G401.6 (cell line): ENCODE measurements around the gene UACA.
"Not testable (repeated sequence)": the region's sequence is repeated elsewhere in the genome, so short reads cannot be mapped to it uniquely, and the experiment has no call there.

Experiments
- FAIRE-seq: peaks from 2 replicates; lab custom pipeline; 2012; peaks lifted over from hg19 to GRCh38; lab: Jason Lieb, UNC

Gene UACA

GRCh38 chr15:70750203-70750869, 13.0 kb downstream of the UACA start:
- no peak for FAIRE-seq

- FAIRE-seq = no peak
Observed at GRCh38 chr15:70748281-70748747, 15.0 kb downstream of the UACA start.

GRCh38 chr15:70746598-70746997, 16.8 kb downstream of the UACA start:
- not testable (repeated sequence) for FAIRE-seq

GRCh38 chr15:70742928-70743327, 20.4 kb downstream of the UACA start:
- FAIRE-seq = peak; percentile 23

- FAIRE-seq = no peak
Observed at GRCh38 chr15:70741677-70742293, 21.6 kb downstream of the UACA start.

GRCh38 chr15:70741107-70741531, 22.2 kb downstream of the UACA start:
- FAIRE-seq = no peak

GRCh38 chr15:70735040-70735439, 28.3 kb downstream of the UACA start:
- not testable (repeated sequence) for FAIRE-seq

- FAIRE-seq = no peak
Observed at GRCh38 chr15:70729164-70729563, 34.2 kb downstream of the UACA start.

GRCh38 chr15:70726753-70727152, 36.6 kb downstream of the UACA start:
- peak; percentile 8 for FAIRE-seq

GRCh38 chr15:70723927-70724326, 39.4 kb downstream of the UACA start:
- FAIRE-seq = no peak

- FAIRE-seq = no peak
Observed at GRCh38 chr15:70723122-70723422, 40.3 kb downstream of the UACA start.

- peak; percentile 98 for FAIRE-seq
Observed at GRCh38 chr15:70722266-70723121, 40.9 kb downstream of the UACA start.

GRCh38 chr15:70720228-70721016, 42.9 kb downstream of the UACA start:
- no peak for FAIRE-seq

- peak; percentile 19 for FAIRE-seq
Observed at GRCh38 chr15:70717237-70717793, 46.0 kb downstream of the UACA start.

GRCh38 chr15:70715840-70716485, 47.4 kb downstream of the UACA start:
- no peak for FAIRE-seq

- no peak for FAIRE-seq
Observed at GRCh38 chr15:70714565-70714964, 48.8 kb downstream of the UACA start.

- peak; percentile 99 for FAIRE-seq
Observed at GRCh38 chr15:70714015-70714414, 49.3 kb downstream of the UACA start.

- FAIRE-seq = no peak
Observed at GRCh38 chr15:70712271-70712670, 51.1 kb downstream of the UACA start.

- peak; percentile 93 for FAIRE-seq
Observed at GRCh38 chr15:70710714-70711113, 52.6 kb downstream of the UACA start.

- FAIRE-seq = no peak
Observed at GRCh38 chr15:70708839-70709238, 54.5 kb downstream of the UACA start.

- FAIRE-seq = no peak
Observed at GRCh38 chr15:70707686-70708300, 55.6 kb downstream of the UACA start.
